Panc1 (cell line): ENCODE measurements around the gene MRPS11. TPM values are rescaled to one million over a fixed set of nuclear protein-coding genes. Genes with fewer than 3 reads are reported as not detected.

Source experiments
- ATAC-seq: fragments of 200-7000 bp; cut with Tn5 transposase; 2 replicates; pipeline ENCODE4 v1.9.1; 2020; ENCODE audit warnings: mild to moderate bottlenecking, moderate library complexity
- BruUV-seq: library from RNA; stranded (reverse); fragments of 400-500 nt; replicated peaks from 2 replicates; lab custom pipeline; 2021; lab: Mats Ljungman, UMichigan
- CTCF ChIA-PET: fragments of 300-600 bp; sonication (Branson Sonifier 250); formaldehyde crosslinking; loops from one replicate; lab custom pipeline; 2022; ENCODE audit warnings: antibody characterized with exemption; lab: Charles Lee
- POLR2A ChIA-PET: fragments of 300-600 bp; sonication (Branson Sonifier 250); formaldehyde crosslinking; loops from one replicate; lab custom pipeline; 2022; ENCODE audit warnings: antibody characterized with exemption; lab: Charles Lee
- DNase-seq: peaks from one replicate; pipeline ENCODE4 v3.0.0-alpha.2; 2010; ENCODE audit warnings: low read depth, low spot score
- H3K27ac ChIP-seq: 2 replicates; pipeline ENCODE4 v1.5.1; 2011; ENCODE audit warnings: mild to moderate bottlenecking, low read length, inconsistent platforms
- H3K27me3 ChIP-seq: fragments of 200-500 bp; sonication (Bioruptor generic); 2 replicates; pipeline ENCODE4 v1.6.0; 2014; ENCODE audit warnings: low read length, inconsistent platforms; ENCODE audit not compliant: control insufficient read depth, insufficient read depth
- H3K36me3 ChIP-seq: fragments of 200-500 bp; sonication (Bioruptor generic); 2 replicates; pipeline ENCODE4 v1.5.1; 2014; ENCODE audit warnings: inconsistent platforms, mild to moderate bottlenecking, low read length, moderate library complexity; ENCODE audit not compliant: control insufficient read depth, insufficient read depth
- H3K4me1 ChIP-seq: 2 replicates; pipeline ENCODE4 v1.5.1; 2011; ENCODE audit warnings: inconsistent platforms, mild to moderate bottlenecking, low read length, moderate library complexity; ENCODE audit not compliant: control insufficient read depth, insufficient read depth
- H3K4me3 ChIP-seq, 2 experiments: 2 replicates each; pipeline ENCODE4 v1.5.1; 2011 to 2012; ENCODE audit warnings: low read depth in 2 of 2, low read length in 2 of 2, mild to moderate bottlenecking in 2 of 2, inconsistent platforms in 1 of 2, moderate library complexity in 1 of 2
- H3K9me3 ChIP-seq: fragments of 200-500 bp; sonication (Bioruptor generic); 2 replicates; pipeline ENCODE4 v1.5.1; 2014; ENCODE audit warnings: low read depth, mild to moderate bottlenecking, inconsistent platforms, low read length, moderate library complexity; ENCODE audit not compliant: control insufficient read depth, insufficient read depth
- CTCF ChIP-seq: fragments of 450-650 bp; IDR thresholded peaks from 2 replicates; pipeline ENCODE4 v1.5.1; 2017; ENCODE audit warnings: mild to moderate bottlenecking
- POLR2AphosphoS5 ChIP-seq: IDR thresholded peaks from 2 replicates; pipeline ENCODE4 v1.6.1; 2012; ENCODE audit warnings: mild to moderate bottlenecking, low read depth, low read length, moderate library complexity
- REST ChIP-seq, 2 experiments: IDR thresholded peaks; 2 replicates each; pipeline ENCODE4 v1.6.1; 2011 to 2012; ENCODE audit warnings: low read depth in 2 of 2, control low read depth in 1 of 2, low read length in 1 of 2, mild to moderate bottlenecking in 1 of 2, moderate library complexity in 1 of 2; ENCODE audit not compliant: insufficient read depth in 1 of 2
- SIN3A ChIP-seq: IDR thresholded peaks from 2 replicates; pipeline ENCODE4 v1.6.1; 2012; ENCODE audit warnings: low read depth, mild to moderate bottlenecking, low read length, moderate library complexity, borderline replicate concordance; ENCODE audit not compliant: insufficient read depth
- TCF7L2 ChIP-seq: IDR thresholded peaks from 2 replicates; pipeline ENCODE4 v1.6.1; 2011; ENCODE audit warnings: mild to moderate bottlenecking, low read depth, low read length, inconsistent platforms
- in situ Hi-C: cut with HindIII; loops from 2 replicates; pipeline ENCODE4 v1.10.0; 2016; ENCODE audit warnings: low sequenced_read_pairs, low pct_unique_long_range_greater_than_20kb
- intact Hi-C: fragments of 100-400 bp; cut with micrococcal nuclease; formaldehyde crosslinking; loops from one replicate; pipeline ENCODE4 v1.10.0; 2022; ENCODE audit not compliant: unreplicated experiment
- total RNA-seq: library from RNA; stranded (reverse); gene quantifications from one replicate; pipeline ENCODE4 v1.2.1, GENCODE V29; 2021; ENCODE audit not compliant: unreplicated experiment

MRPS11 gene
- total RNA-seq, 1 experiment from 2014 or later = 76.9 TPM

GRCh38 chr15:88491158-88491557 is 23.6 kb downstream of the MRPS11 start:
- Histone ChIP-seq H3K4me1 (no peaks in the 10 kb centered on the region), H3K27me3 (no peaks in the 10 kb centered on the region), H3K27ac (no peak overlapping the region), H3K36me3 (no peaks in the 10 kb centered on the region), H3K9me3 (no peaks in the 10 kb centered on the region), H3K4me3 (no peak overlapping the region)
- no TSS peak for BruUV-seq
- POLR2A ChIA-PET = no interaction called here
- intact Hi-C loops (loop anchor here (5.0 kb wide), 1 partner anchor 121 kb away; no protein-coding TSS in a partner anchor), in situ Hi-C loops (no loop called here)
- TF ChIP-seq CTCF = no peak
- no peak for TF ChIP-seq POLR2AphosphoS5
- TF ChIP-seq SIN3A = no peak
- no peak for TF ChIP-seq TCF7L2
- no peak for TF ChIP-seq REST (IDR thresholded peaks at IDR 0.05; ENCODE audit: insufficient read depth in 1 of 2, low read depth in 2 of 2, low read length in 1 of 2)
- CTCF ChIA-PET = no interaction called here
- ATAC-seq (no peak), DNase-seq (no peak)

- ChIA-PET POLR2A (interaction anchor here (0.6 kb wide), 1 partner anchor 147 kb away, joined by 6 read pairs; no protein-coding TSS in a partner anchor), CTCF (no interaction called here)
- intact Hi-C loops = loop anchor here (5.0 kb wide), 1 partner anchor 118 kb away; no protein-coding TSS in a partner anchor
- Histone ChIP-seq H3K9me3 (no peaks in the 10 kb centered on the region), H3K27me3 (no peaks in the 10 kb centered on the region), H3K4me1 (no peaks in the 10 kb centered on the region), H3K27ac (no peak overlapping the region), H3K36me3 (no peaks in the 10 kb centered on the region), H3K4me3 (no peak overlapping the region)
- no TSS peak for BruUV-seq
- TF ChIP-seq TCF7L2 (no peak), REST (IDR thresholded peaks at IDR 0.05; ENCODE audit: insufficient read depth in 1 of 2, low read depth in 2 of 2, low read length in 1 of 2) (no peak), CTCF (no peak), POLR2AphosphoS5 (no peak), SIN3A (no peak)
- in situ Hi-C loops = no loop called here
- DNase-seq (no peak), ATAC-seq (no peak)
These were observed 26.3 kb downstream of the MRPS11 start for GRCh38 chr15:88493844-88494243.
